NCI-H2029 treated with DMSO at 0.1 percent for 48 hours (cell line): ENCODE results near the gene METTL5.
"Not testable (repeated sequence)": the region's sequence is repeated elsewhere in the genome, so short reads cannot be mapped to it uniquely, and the experiment has no call there.

Experiments used
- DNase-seq: peaks from one replicate; lab custom pipeline; 2025; lab: John Stamatoyannopoulos, UW

METTL5 gene

GRCh38 chr2:169828141-169828811, 3.6 kb upstream of the METTL5 start:
- DNase-seq = peak; percentile 40

GRCh38 chr2:169827272-169828140, 2.8 kb upstream of the METTL5 start, which contains the start of gene UBR3:
Gene UBR3 (plus strand): TSS chr2:169827454. CDS start chr2:169827508, 54 bp downstream.
- DNase-seq = peak; percentile 47

DNA sequence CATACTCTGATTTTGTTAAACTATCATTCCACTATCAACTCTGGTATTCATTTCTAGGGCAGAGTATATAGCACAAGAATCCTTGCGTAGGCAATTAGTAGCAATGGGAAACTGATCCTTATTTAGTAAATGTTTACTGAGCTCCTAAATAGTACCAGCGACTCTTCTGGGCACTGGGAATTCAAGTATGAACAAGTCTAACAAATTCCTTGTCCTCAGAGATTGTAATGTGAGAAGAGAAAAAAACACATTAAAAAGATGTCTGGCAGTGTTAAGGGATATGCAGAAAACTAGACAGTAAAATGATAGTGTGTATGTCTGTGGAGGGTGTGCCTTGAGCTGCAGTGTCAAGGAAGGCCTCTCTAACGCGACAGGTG, 721 bp downstream of the METTL5 start:
- peak; percentile 51 for DNase-seq

- no peak for DNase-seq
Observed at GRCh38 chr2:169822785-169823392, 1.8 kb downstream of the METTL5 start.

DNA sequence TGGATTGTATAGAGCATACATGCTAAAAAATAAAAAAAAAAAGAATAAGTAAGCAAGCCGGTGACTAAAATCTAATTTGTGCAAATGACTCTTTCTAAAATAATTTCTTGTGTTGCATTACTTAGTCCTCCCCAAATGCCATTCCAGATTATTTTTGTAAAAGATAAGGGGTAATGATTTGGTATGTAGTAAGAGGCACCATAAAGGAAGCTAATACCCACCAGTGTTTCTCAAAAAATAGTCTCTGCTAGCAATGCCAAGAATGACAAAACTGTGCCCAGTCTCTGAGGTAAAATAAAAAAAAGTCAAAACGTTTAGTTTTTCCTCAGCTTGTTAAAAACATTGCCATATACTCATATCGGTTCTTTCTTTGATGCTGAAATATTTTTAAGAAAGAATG, 2.7 kb downstream of the METTL5 start:
- DNase-seq = no peak

- DNase-seq = not testable (repeated sequence)
Observed at GRCh38 chr2:169820101-169820500, 4.6 kb downstream of the METTL5 start.

- no peak for DNase-seq
Observed at GRCh38 chr2:169819106-169819505, 5.6 kb downstream of the METTL5 start.

DNA sequence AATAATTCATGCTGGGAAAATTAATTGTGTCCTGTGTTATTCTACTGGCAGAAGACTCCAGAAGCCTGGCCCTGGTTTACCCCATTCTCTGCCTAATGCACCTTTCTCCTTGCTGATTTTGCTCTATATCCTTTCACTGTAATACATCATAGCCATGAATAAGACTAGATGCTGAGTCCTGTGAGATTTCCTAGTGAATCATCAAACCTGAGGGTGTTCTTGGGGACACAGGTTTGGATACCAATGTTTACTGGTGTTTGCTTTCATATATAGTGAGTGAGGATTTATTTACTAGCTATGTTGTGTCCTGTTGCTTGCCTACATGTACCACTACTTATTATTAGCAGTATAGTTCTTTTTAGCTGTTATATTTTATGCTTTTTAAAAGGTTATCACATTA, 6.5 kb downstream of the METTL5 start:
- DNase-seq = no peak

DNA sequence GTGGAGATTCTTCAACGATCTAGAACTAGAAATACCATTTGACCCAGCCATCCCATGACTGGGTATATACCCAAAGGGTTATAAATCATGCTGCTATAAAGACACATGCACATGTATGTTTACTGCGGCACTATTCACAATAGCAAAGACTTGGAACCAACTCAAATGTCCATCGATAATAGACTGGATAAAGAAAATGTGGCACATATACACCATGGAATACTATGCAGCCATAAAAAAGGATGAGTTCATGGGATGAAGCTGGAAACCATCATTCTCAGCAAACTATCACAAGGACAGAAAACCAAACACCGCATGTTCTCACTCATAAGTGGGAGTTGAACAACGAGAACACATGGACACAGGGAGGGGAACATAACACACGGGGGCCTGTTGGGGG, 7.3 kb downstream of the METTL5 start:
- DNase-seq = not testable (repeated sequence)

DNA sequence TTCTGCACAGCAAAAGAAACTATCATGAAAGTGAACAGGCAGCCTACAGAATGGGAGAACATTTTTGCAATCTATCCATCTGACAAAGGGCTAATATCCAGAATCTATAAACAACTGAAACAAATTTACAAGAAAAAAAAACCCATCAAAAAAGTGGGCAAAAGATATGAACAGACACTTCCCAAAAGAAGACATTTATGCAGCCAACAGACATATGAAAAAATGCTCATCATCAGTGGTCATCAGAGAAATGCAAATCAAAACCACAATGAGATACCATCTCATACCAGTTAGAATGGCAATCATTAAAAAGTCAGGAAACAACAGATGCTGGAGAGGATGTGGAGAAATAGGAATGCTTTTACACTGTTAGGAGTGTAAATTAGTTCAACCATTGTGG, 7.7 kb downstream of the METTL5 start:
- DNase-seq = not testable (repeated sequence)

GRCh38 chr2:169815849-169816248, 8.9 kb downstream of the METTL5 start:
- DNase-seq = no peak

DNA sequence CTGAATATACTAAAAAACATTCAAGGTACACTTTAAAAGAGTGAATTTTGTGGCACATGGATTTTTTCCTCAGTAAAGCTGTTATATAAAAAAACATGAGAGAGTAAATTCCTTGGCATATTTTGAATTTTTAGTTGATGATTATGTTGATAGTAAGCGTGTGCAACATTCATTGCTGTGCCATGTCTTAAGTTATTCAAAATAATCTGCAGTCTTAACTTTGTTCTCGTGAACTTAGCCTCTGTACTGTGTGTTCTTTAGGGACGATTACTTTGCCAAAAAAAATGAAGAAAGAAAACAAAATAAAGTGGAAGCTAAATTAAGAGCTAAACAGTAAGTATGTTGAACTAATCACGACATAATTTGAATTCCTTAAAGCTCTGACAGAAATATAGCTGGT, 16.5 kb downstream of the METTL5 start:
- no peak for DNase-seq

GRCh38 chr2:169806586-169806985, 18.1 kb downstream of the METTL5 start:
- no peak for DNase-seq

GRCh38 chr2:169803480-169803879, 21.2 kb downstream of the METTL5 start:
- DNase-seq = no peak

DNA sequence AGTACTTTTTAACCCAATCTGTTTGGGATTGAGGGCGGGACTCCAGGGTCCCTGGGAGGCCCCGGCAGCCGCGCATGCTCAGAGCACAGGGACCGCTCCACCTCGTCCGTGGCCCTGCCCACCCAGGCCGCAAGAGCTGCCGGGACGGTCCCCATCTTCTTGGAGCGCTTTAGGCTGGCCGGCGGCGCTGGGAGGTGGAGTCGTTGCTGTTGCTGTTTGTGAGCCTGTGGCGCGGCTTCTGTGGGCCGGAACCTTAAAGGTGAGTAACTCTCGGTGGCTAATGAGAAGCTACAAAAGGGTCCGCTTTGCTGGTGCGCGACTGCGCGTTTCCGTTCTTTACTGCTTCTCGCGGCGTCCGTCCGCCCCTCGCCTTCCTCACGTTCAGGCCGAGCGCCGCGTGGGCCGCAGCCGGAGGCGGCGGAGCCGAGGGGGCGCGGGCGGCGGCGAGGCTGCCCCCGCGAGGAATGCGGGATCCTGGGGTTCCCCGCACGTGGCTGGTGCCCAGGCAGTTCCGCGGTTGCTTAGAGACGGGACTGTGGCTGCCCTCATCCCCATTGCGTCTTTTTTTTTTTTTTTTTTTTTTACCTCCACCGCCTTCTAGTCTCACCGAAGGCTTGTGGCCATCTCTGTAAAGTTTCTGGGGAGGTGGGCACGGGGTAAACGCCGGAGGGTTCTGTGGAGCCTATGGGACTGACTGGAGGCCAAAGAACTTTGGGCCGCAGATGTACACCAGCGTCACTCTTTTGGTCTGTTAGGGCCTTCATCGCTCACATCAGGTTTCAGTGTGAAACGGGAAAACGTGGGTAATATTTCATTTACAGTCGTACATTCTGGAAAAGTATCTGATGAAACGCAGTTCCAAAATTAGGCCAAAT, 25.8 kb downstream of the METTL5 start, which contains the start of gene SSB:
TSS of gene SSB (plus strand) at position 154 of the 875 bp plus-strand sequence. CDS start 2,090 bp downstream, outside the sequence.
- peak; percentile 55 for DNase-seq

DNA sequence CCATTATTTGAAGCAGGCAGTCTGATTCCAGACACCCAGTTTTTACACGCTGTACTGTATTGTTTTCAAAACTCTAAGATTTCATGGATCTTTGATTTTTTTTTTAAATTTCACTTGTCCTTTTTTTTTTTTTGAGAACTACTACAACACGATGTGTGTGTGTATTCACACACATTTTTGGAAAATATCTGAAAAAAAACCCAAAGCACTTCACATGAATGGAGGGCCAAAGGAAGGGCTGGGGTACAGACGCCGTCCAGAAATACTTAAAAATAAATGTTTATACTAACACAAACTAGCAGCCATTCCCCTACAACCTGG, 26.3 kb downstream of the METTL5 start:
- no peak for DNase-seq

GRCh38 chr2:169797601-169798000, 27.1 kb downstream of the METTL5 start:
- no peak for DNase-seq

DNA sequence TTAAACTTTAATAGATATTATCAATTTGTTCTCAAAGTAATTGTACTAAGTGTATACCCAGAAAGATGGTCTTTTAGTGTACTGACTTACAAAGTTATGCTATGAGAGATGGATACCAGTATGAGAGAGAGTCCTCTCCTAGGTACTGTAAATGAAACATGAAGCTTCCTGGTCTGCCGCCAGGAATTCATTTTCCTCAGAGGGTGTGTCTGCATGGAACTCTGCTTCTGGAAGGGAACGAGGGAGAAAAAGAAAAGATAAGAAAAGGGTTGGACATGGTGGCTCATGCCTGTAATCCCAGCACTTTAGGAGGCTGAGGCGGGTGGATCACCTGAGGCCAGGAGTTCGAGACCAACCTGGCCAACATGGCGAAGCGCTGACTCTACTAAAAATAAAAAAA, 28.3 kb downstream of the METTL5 start:
- no peak for DNase-seq

DNA sequence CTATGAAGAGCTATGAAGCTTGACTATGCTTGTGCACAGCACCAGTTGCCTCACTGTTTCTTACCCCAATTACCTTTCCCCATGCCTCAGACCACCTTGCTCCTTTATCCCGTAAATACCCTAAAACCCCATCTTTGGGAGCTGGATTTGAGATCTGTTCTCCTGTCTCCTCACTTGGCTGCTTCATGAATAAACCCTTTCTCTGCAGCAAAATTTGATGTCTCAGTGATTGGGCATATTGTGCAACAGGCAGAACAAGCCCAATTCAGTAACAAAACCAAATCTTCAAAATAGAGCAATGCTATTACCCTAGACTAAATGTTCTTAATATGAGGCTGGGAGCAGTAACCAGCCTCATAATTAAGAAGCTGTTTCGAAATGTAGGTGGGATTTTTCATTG, 29.5 kb downstream of the METTL5 start:
- DNase-seq = no peak

- DNase-seq = no peak
Observed at GRCh38 chr2:169790581-169790980, 34.1 kb downstream of the METTL5 start.

DNA sequence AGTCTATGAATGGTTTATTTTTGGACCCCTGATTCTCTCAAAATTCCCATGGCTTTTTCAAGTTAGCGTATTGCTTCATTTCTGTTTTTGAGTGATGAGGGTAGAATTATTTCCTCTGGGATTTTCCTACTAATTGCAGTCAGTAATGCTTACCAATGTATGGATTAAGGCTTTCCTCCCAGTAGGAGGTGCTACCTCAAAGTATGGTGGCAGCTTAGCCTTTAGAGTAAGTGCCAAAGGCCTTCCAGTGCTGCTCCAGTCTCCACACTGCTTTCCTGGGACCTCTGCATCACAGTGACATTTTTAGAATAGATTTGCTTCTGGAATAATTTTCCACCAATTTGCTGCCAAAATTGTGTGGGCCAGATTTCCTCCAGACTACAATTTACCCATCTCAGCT, 42.2 kb downstream of the METTL5 start:
- DNase-seq = no peak
